NCI-H748 treated with DMSO at 0.1 percent for 48 hours (cell line): ENCODE data around the gene INO80D.
"Not testable (repeated sequence)": the region's sequence is repeated elsewhere in the genome, so short reads cannot be mapped to it uniquely, and the experiment has no call there.

Source experiments
- DNase-seq: peaks from one replicate; lab custom pipeline; 2025; lab: John Stamatoyannopoulos, UW

INO80D gene

DNA sequence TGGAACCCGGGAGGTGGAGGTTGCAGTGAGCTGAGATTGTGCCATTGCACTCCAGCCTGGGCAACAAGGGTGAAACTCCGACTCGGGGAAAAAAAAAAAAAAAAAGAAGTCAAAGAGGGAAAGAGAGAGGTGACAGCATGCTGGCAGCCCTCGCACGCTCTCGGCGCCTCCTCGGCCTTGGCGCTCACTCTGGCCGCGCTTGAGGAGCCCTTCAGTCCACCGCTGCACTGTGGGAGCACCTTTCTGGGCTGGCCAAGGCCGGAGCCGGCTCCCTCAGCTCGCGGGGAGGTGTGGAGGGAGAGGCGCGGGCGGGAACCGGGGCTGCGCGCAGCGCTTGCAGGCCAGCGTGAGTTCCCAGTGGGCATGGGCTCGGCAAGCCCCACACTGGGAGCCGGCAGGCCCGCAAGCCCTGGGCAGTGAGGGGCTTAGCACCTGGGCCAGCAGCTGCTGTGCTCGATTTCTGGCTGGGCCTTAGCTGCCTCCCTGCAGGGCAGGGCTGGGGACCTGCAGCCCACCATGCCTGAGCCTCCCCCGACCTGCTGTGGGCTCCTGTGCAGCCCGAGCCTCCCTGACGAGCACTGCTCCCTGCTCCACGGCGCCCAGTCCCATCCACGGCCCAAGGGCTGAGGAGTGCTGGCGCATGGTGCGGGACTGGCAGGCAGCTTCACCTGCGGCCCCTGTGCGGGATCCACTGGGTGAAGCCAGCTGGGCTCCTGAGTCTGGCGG is 108.9 kb downstream of the INO80D start:
- not testable (repeated sequence) for DNase-seq

- no peak for DNase-seq
Measured at GRCh38 chr2:205976120-205976814, 109.7 kb downstream of the INO80D start.

DNA sequence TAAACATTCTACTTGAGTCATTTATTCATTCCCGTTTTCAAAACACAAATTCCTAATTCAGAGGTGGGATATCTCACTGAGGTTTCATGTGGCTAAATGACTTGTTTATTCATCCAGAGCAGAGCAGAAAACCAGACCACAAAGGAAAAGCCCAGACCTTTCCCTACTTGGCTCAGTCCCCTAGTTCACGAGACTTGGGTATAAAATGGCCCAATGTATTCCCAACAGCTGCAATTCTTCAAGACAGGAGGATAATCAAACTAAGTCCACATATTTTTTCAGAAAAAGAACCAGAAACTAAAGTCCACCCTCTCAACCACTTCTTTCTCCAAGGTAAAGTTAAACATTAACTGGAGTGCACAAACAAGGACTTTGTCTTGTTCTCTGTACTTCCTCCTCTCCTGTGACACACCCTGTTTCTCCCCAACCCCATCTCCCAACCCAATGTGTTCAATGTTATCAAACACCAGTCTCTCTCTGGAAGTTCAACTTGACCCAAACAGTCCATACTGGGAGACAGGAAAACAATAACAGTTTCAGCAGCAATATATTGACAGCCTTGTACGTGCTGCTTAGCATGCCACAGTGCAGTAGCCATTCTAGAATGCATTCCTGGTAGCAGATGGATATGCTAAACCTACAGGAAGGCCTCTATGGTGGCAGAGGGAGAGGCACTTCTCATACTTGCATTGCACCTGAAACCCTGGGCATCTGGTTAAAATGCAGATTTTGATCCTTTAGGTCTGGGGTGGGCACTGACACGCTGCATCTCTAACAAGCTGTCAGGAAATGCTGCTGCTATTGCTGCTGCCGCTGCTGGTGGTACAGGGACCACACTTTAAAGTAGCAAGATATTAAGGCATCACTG is 110.7 kb downstream of the INO80D start:
- DNase-seq = no peak

DNA sequence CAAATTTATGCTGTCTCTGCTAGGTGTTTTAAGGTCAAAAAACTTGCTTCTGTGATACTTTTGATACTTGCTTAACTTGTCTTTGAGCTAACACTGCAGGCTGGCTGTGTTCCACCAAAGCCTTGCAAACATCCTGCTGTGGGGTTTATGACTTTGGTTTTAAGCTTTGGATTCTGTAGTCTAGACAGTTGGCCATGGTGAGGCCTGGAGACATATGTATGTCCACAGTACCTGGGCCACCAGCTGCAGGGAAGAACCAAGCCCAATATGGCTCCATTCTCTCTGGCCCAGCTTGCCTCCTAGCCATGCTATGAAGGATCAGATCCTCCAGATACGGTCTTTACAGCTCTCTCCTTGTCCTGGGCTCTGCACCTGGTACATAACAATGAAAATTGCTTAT is 113.9 kb downstream of the INO80D start:
- DNase-seq = no peak

GRCh38 chr2:205970348-205970747 is 115.6 kb downstream of the INO80D start:
- DNase-seq = no peak

DNA sequence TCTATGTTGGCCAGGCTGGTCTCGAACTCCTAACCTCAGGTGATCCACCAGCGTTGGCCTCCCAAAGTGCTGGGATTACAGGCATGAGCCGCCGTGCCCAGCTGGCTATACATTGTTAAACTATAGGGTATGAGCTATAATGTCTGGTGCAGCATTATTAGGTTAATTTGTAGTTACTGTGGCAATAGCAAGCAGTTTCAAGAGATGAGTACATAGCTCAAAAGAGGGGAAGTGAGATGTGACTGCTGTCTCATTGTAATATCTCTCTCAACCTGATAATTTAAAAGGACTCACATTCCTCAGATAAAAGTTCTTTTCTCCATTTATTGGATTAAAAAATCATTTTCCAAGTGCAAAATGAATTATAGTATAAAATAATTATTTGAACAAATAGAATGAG is 116.4 kb downstream of the INO80D start:
- DNase-seq = no peak

DNA sequence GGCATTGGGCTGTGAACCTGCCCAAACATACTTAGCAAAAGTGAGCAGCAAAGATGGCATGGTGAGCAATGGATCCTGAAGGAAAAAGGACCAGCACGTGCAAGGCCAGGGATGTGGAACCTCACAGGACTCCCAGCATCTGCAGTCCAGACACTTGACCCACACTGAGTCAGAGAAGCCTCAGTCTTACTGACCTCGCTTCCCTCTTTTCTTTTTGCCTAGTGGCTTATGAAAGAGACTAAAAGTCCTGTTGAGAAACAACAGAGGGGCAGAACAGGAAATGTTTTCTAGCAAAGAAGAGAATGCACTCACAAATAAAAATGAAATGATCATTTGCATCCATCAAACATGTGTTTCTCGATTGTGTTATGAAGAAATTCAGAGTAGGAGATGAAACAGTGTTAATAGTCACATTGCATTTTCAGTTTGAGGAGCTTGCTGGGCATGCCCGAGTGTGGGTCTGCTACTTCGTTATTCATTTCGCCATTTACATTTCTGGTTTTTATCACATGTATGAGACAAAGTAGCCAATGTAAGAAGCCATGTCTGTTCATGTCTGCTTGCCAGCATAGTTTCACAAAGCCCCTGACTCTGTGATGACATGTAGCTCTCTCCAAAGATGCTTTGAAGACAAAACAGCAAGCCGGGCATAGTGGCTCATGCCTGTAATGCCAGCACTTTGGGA is 118.4 kb downstream of the INO80D start:
- no peak for DNase-seq

DNA sequence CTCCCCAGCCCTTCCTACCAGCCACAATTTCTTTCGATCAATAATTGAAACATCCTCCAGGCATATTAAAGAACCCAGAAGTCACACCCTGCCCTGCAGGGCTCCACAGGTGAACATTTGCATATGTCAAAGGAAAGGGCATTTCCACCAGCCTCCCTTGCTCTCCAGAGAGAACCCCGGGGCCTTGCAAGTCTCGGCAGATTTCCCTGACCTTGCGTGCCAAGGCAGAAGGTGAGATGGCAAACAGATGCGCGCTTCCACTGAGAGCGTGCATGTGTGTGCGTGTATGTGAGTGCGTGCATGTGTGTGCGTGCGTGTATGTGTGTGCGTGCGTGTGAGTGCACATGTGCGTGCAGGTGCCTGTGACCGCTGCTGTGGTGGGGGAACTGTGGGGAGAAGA is 120.3 kb downstream of the INO80D start:
- DNase-seq = no peak

DNA sequence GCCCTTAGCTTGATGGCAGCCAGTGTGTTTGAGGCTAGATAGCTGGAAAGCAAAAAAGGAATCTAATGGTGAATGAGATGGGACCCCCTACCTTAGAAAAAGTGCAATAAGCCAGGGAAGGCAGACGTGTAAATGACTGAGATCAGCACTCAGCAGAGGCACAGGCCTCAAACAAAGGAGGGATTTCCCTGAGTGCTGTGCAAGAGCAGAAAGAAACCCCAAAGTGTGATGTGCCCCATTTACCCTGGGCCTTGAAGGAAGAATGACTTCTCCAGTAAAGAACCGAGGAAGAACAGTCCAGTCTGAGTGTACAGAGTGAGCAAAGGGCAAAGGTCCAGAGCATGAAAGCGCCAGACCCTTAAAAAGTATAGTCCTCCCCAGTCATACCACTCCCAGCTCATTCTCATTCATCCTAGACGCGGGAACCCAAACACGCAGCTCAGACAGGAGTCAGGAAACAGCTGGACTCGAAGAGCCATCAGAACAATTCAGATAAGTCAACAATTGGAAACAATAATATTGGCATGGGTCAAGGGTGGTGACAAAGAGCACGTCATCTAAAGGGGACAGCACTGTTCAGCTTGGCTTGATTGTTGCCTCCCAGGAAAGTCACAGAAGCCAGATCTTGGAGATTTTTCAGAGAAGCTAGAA is 121.7 kb downstream of the INO80D start:
- DNase-seq = no peak

DNA sequence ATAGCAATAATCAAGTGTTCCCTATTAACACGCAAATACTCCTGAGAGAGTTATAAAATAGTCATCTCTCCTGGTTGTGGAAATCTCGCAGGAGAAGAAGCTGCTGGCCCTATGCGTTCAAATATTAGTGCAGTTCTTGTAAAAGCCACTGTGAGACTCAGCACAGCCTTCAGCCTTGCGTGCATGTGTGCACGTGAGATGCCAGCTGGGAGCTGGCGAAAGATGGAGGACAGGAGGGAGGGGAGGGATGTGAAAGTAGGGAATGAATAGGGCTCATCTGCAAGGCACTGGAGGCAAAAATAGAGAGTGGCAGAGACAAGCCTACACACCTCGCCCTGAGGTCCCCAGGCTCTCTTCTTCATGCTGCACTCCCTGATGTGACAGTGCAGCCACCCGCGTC is 126.5 kb downstream of the INO80D start:
- DNase-seq = no peak

DNA sequence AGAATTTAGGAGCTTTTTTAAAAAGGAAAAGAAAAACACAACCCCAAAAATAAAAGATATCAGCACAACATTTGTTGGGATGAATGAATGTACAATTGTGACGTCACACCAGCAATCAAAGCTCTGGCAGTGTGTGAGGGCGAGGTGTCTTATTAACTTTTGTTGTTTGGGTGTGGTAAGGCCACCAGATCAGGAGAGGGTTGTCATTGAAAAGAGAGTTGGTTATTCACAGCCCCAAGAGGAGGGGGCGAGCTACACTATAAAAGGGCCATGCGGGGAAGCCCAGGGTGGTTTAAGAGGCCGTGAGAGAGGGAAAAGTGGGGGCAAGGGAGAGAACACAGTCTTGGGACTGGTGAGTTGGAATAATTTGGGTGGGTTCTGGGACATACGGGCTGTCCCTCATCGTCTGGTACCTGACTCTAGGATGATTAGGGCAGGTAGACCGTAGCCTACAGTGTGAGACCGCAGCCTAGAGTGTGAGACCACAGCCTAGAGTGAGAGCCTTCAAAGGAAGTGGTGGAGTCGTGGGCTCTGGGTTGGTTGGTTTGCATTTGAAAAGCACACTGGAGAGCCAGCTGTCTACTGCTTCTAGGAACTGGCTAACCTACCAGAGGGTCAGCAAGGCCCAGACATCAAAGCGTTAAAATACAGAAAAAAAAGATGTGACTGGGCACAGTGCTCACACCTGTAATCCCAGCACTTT is 128.4 kb downstream of the INO80D start:
- no peak for DNase-seq

- DNase-seq = no peak
Measured at GRCh38 chr2:205954707-205955106, 131.3 kb downstream of the INO80D start.

DNA sequence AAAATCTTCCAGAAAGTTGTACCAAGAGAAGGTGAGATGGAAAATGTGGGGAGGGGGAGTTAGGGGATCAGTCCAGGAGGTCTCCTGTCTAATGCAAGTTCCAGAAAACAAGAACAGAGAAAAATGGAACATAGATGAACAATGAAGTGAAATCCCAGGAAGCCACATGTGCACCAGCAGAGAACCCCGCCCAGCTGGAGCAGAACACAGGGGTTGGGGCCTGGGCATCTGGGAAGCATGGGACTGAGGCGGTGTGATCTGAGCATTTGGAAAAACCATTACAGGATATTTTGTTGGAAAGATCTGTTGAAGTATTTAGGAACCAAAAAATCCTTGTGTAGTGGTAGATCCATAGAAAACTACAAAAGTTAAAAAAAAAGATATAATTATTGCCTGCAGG is 133.7 kb downstream of the INO80D start:
- DNase-seq = no peak

- DNase-seq = no peak
Measured at GRCh38 chr2:205948883-205949282, 137.1 kb downstream of the INO80D start.

GRCh38 chr2:205948496-205948837 is 137.5 kb downstream of the INO80D start:
- no peak for DNase-seq

GRCh38 chr2:205947621-205948495 is 138.1 kb downstream of the INO80D start:
- peak; percentile 60 for DNase-seq

- DNase-seq = no peak
Measured at GRCh38 chr2:205946226-205946625, 139.7 kb downstream of the INO80D start.
